Measurements from ENCODE around the gene RALGAPA1. TPM values are rescaled to one million over a fixed set of nuclear protein-coding genes. Genes with fewer than 3 reads are reported as not detected.

Gene RALGAPA1

Small RNA genes within 50 kb of the gene (small RNA-seq; reads per million reads assigned to genes)
- not detected for gene RF00322 (ENCODE audit: low read depth)
